Choroid plexus epithelial cell (primary cell): Measurements from ENCODE around the gene SLC36A3.
"Not testable (repeated sequence)": the region's sequence is repeated elsewhere in the genome, so short reads cannot be mapped to it uniquely, and the experiment has no call there.

Experiments
- DNase-seq: peaks from one replicate; pipeline ENCODE4 v3.0.0-alpha.2; 2010; ENCODE audit warnings: low read depth
- H3K4me3 ChIP-seq: 2 replicates; pipeline ENCODE4 v1.5.1; 2011; ENCODE audit warnings: low read depth, mild to moderate bottlenecking, control low read depth, low read length, moderate library complexity
- TF ChIP-seq, protein P1 (sequence below): conservative IDR thresholded peaks from 2 replicates; pipeline ENCODE4 v1.5.1; 2011; ENCODE audit warnings: low read depth, mild to moderate bottlenecking, control low read depth, inconsistent platforms, low read length, moderate library complexity

The SLC36A3 gene

DNA sequence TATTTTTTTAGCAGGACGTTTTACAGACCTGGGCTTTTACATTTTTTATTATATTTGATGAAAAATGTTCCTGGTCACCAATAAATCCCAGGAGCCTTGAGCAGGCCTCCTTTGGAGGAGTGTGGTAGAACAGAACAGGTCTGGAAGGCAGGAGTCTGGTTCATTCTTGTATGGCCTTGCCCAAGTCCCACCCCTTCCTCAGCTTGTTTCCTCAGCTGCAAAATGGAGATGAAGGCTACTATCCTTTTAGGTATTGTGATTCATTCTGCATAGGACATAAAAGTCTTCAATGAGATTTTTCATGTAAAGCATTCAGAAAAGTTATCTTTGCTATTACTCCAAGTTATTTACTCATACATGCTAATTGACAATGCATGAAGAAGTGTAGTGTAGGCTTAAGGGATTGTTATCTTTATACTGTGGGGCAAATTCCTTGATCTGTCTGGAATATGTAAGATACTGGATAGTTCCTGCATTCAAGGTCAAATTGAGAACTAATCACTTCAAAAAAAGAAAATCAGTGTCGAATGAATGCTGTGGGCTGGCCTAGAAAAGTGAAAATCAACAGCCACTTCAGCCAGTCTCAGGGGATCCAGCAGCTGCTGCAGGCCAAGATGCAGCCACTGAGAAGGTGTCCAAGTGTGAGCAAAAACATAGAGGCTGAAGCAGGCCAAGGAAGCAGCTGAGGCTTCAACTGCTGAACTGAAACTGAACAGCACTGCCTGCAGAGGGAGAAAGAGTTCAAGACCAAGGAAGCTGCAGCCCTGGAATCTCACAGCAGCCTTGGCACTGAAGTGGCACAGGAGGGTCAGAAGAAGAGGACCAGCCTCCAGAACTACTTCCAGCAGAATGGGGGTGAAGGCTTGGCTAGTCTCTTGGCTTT is 15.5 kb upstream of the SLC36A3 start:
- no peak overlapping the region for H3K4me3 ChIP-seq

DNA sequence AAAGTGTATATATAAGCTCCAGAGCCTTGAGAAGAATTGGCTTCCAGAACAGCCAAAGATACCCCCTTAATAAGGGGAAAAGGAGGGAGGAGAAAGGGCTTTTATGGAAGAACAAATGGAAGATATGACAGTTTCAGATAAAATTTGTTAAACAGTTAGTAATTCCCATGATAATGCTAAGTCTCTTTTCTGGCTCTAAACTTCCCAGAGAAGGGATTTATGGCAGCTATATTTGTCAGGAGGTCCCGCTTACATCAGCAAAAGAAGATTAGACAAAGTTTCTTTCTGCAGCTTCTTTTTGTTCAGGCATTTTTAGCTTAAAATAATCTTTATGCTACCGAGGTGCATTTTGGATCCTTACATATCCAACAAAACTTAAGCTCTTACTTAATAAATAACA is 14.3 kb upstream of the SLC36A3 start:
- no peak overlapping the region for H3K4me3 ChIP-seq
- TF ChIP-seq, protein P1, sequence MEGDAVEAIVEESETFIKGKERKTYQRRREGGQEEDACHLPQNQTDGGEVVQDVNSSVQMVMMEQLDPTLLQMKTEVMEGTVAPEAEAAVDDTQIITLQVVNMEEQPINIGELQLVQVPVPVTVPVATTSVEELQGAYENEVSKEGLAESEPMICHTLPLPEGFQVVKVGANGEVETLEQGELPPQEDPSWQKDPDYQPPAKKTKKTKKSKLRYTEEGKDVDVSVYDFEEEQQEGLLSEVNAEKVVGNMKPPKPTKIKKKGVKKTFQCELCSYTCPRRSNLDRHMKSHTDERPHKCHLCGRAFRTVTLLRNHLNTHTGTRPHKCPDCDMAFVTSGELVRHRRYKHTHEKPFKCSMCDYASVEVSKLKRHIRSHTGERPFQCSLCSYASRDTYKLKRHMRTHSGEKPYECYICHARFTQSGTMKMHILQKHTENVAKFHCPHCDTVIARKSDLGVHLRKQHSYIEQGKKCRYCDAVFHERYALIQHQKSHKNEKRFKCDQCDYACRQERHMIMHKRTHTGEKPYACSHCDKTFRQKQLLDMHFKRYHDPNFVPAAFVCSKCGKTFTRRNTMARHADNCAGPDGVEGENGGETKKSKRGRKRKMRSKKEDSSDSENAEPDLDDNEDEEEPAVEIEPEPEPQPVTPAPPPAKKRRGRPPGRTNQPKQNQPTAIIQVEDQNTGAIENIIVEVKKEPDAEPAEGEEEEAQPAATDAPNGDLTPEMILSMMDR = no peak
- no peak for DNase-seq

More for the DNA sequence above, 15.5 kb upstream of the SLC36A3 start:
- DNase-seq = peak; percentile 60
- TF ChIP-seq, protein P1 = peak; percentile 60

- H3K4me3 ChIP-seq = no peak overlapping the region
- peak; percentile 87 for DNase-seq
- TF ChIP-seq, protein P1 = peak; percentile 98
These were observed 12.5 kb upstream of the SLC36A3 start for GRCh38 chr5:151315998-151316597.

DNA sequence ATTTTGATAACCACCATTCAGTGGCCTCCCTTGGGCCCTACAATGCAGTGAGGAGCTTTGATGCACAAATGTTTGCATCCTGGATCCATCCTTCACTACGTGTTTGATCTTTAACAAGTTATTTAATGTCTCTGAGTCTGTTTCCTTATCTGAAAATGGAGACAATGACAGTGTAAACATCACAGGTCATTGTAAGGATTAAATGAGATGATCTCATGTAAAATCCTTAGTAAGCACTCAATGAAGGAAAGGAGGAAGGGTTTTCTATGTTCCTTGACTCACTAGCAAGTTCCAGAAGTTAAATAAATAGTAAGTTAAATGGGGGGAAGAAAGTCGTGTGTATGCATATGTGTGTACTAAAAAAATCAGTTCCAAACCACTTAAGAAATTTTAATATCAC is 9.8 kb upstream of the SLC36A3 start:
- H3K4me3 ChIP-seq = no peak overlapping the region
- DNase-seq = no peak
- TF ChIP-seq, protein P1 = no peak

- TF ChIP-seq, protein P1 = no peak
- DNase-seq = no peak
- H3K4me3 ChIP-seq = no peak overlapping the region
These were observed 9.3 kb upstream of the SLC36A3 start for GRCh38 chr5:151312756-151313324.

DNA sequence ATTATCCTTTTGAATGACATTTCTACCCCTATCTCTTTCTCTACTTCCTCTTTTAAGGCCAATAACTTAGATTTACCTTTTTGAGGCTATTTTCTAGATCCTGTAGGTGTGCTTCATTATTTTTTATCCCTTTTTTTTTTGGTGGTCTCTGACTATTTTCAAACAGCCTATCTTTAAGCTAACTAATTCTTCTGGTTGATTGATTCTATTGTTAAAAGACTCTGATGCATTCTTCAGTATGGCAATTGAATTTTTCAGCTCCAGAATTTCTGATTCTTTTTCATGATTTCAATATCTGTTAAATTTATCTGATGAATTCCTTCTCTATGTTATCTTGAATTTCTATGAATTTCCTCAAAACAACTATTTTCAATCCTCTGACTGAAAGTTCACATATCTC is 7.4 kb upstream of the SLC36A3 start:
- TF ChIP-seq, protein P1 = no peak
- no peak for DNase-seq
- H3K4me3 ChIP-seq = no peak overlapping the region

GRCh38 chr5:151309821-151310220 is 6.3 kb upstream of the SLC36A3 start:
- not testable (repeated sequence) for DNase-seq, H3K4me3 ChIP-seq

DNA sequence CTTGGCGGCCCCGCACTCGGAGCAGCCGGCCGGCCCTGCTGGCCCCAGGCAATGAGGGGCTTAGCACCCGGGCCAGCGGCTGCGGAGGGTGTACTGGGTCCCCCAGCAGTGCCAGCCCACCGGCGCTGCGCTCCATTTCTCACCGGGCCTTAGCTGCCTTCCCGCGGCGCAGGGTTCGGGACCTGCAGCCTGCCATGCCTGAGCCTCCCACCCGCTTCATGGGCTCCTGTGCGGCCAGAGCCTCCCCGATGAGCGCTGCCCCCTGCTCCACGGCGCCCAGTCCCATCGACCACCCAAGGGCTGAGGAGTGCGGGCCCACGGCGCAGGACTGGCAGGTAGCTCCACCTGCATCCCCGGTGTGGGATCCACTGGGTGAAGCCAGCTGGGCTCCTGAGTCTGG is 5.7 kb upstream of the SLC36A3 start:
- DNase-seq, H3K4me3 ChIP-seq: not testable (repeated sequence)
